Liver (tissue), 9 donors: ENCODE data around the gene ABCC8. TPM values are rescaled to one million over a fixed set of nuclear protein-coding genes. Genes with fewer than 3 reads are reported as not detected.

Experiments used
- DNase-seq: peaks from one replicate; pipeline ENCODE4 v3.0.0-alpha.2; 2017; ENCODE audit warnings: low spot score
- H3K27ac ChIP-seq, 2 donors: one replicate each; pipeline ENCODE4 v1.7.0; 2013; ENCODE audit warnings: inconsistent platforms in 2 of 2, low read length in 2 of 2, control low read depth in 1 of 2, low read depth in 1 of 2, mild to moderate bottlenecking in 1 of 2
- H3K27me3 ChIP-seq, 4 donors: one replicate each; pipeline versions ENCODE4 v1.6.1 to v1.7.0; 2013; ENCODE audit warnings: low read length in 3 of 4, inconsistent platforms in 1 of 4, mild to moderate bottlenecking in 1 of 4, moderate library complexity in 1 of 4; ENCODE audit not compliant: control insufficient read depth in 4 of 4, insufficient read depth in 4 of 4
- H3K36me3 ChIP-seq, 4 donors: one replicate each; pipeline versions ENCODE4 v1.6.1 to v1.7.0; 2013; ENCODE audit warnings: low read length in 3 of 4, mild to moderate bottlenecking in 3 of 4, low read depth in 1 of 4, moderate library complexity in 1 of 4; ENCODE audit not compliant: control insufficient read depth in 4 of 4, insufficient read depth in 3 of 4
- H3K4me1 ChIP-seq, 4 donors: one replicate each; pipeline versions ENCODE4 v1.6.1 to v1.7.0; 2013; ENCODE audit warnings: low read length in 3 of 4, mild to moderate bottlenecking in 3 of 4, moderate library complexity in 1 of 4; ENCODE audit not compliant: control insufficient read depth in 4 of 4, insufficient read depth in 4 of 4
- H3K4me3 ChIP-seq, 3 donors: one replicate each; pipeline versions ENCODE4 v1.6.1 to v1.7.0; 2013; ENCODE audit warnings: low read length in 3 of 3, control low read depth in 1 of 3, low read depth in 1 of 3, mild to moderate bottlenecking in 1 of 3
- H3K9ac ChIP-seq, 2 donors: one replicate each; pipeline ENCODE4 v1.7.0; 2013; ENCODE audit warnings: low read length in 2 of 2, mild to moderate bottlenecking in 2 of 2, moderate library complexity in 2 of 2, control low read depth in 1 of 2, low read depth in 1 of 2
- H3K9me3 ChIP-seq, 4 donors: one replicate each; pipeline versions ENCODE4 v1.6.1 to v1.7.0; 2013; ENCODE audit warnings: low read length in 3 of 4; ENCODE audit not compliant: control insufficient read depth in 4 of 4
- EGR1 ChIP-seq, 2 donors: IDR thresholded peaks; 2 replicates each; pipeline ENCODE4 v1.6.1; 2016 to 2018; ENCODE audit warnings: antibody characterized with exemption in 2 of 2, low read depth in 2 of 2
- FOXA1 ChIP-seq: IDR thresholded peaks from 2 replicates; pipeline ENCODE4 v1.6.1; 2016; ENCODE audit warnings: antibody characterized with exemption
- FOXA2 ChIP-seq: IDR thresholded peaks from 2 replicates; pipeline ENCODE4 v1.6.1; 2016; ENCODE audit warnings: antibody characterized with exemption
- GABPA ChIP-seq, 2 donors: IDR thresholded peaks in 1 of 2; conservative IDR thresholded peaks in 1 of 2; 2 replicates each; pipeline ENCODE4 v1.6.1; 2016; ENCODE audit warnings: antibody characterized with exemption in 2 of 2, mild to moderate bottlenecking in 1 of 2, moderate library complexity in 1 of 2
- HNF4A ChIP-seq, 2 donors: conservative IDR thresholded peaks; 2 replicates each; pipeline ENCODE4 v1.6.1; 2016; ENCODE audit warnings: antibody characterized with exemption in 2 of 2, mild to moderate bottlenecking in 2 of 2
- HNF4G ChIP-seq: IDR thresholded peaks from 2 replicates; pipeline ENCODE4 v1.6.1; 2016; ENCODE audit warnings: antibody characterized with exemption
- JUND ChIP-seq, 2 donors: IDR thresholded peaks; 2 replicates each; pipeline ENCODE4 v1.6.1; 2016; ENCODE audit warnings: antibody characterized with exemption in 2 of 2
- MAX ChIP-seq: IDR thresholded peaks from 2 replicates; pipeline ENCODE4 v1.6.1; 2016; ENCODE audit warnings: antibody characterized with exemption
- NR2F2 ChIP-seq: IDR thresholded peaks from 2 replicates; pipeline ENCODE4 v1.6.1; 2016; ENCODE audit warnings: antibody characterized with exemption
- RXRA ChIP-seq, 2 donors: IDR thresholded peaks; 2 replicates each; pipeline ENCODE4 v1.6.1; 2017 to 2018; ENCODE audit warnings: antibody characterized with exemption in 2 of 2, mild to moderate bottlenecking in 1 of 2
- SP1 ChIP-seq: IDR thresholded peaks from 2 replicates; pipeline ENCODE4 v1.6.1; 2018; ENCODE audit warnings: antibody characterized with exemption, mild to moderate bottlenecking
- TAF1 ChIP-seq: conservative IDR thresholded peaks from 2 replicates; pipeline ENCODE4 v1.6.1; 2016; ENCODE audit warnings: antibody characterized with exemption, mild to moderate bottlenecking
- YY1 ChIP-seq: IDR thresholded peaks from 2 replicates; pipeline ENCODE4 v1.6.1; 2016; ENCODE audit warnings: antibody characterized with exemption, mild to moderate bottlenecking
- ZBTB33 ChIP-seq: IDR thresholded peaks from 2 replicates; pipeline ENCODE4 v1.6.1; 2016; ENCODE audit warnings: antibody characterized with exemption
- WGBS: extraction: QIAGEN DNeasy Blood & Tissue Kit; methylation state at CpG from one replicate; pipeline ENCODE4 v1.1.7; 2013; 5-methylcytosine and 5-hydroxymethylcytosine counted together
- polyA plus RNA-seq, 2 donors: library from polyadenylated mRNA; stranded (reverse) in 1 of 2; unstranded in 1 of 2; fragments of 200-250 nt in 1 of 2; fragments of >200 nt in 1 of 2; fragmentation: Nextera tagmentation in 1 of 2; extraction: Ambion mirVana in 1 of 2; gene quantifications; one replicate each; pipeline versions ENCODE4 v1.2.1 to v1.2.3, GENCODE V29; 2013 to 2015
- total RNA-seq, 2 donors: library from RNA; depleted of rRNA; stranded (reverse); fragments of >200 nt; gene quantifications; one replicate each; pipeline ENCODE4 v1.2.3, GENCODE V29; 2014
- TF ChIP-seq, protein P1 (sequence below): fragments of 150-350 bp; IDR thresholded peaks from 2 replicates; pipeline ENCODE4 v1.5.1; 2017; ENCODE audit warnings: improper control_type of control experiment, low read depth, low read length; ENCODE audit not compliant: missing input control
- TF ChIP-seq, protein P2 (sequence below): IDR thresholded peaks from 2 replicates; pipeline ENCODE4 v1.6.1; 2016; ENCODE audit warnings: antibody characterized with exemption, mild to moderate bottlenecking
- TF ChIP-seq, protein P3 (sequence below): IDR thresholded peaks from 2 replicates; pipeline ENCODE4 v1.6.1; 2016; ENCODE audit warnings: antibody characterized with exemption
- donor health status: healthy.
- donor health status: healthy.
- donor health status: healthy.
- donor health status: healthy.
- donor health status: healthy.

ABCC8 gene
- total and polyA plus RNA-seq, 4 donors, result 0.16 to 0.25 TPM; not detected in 2

DNA sequence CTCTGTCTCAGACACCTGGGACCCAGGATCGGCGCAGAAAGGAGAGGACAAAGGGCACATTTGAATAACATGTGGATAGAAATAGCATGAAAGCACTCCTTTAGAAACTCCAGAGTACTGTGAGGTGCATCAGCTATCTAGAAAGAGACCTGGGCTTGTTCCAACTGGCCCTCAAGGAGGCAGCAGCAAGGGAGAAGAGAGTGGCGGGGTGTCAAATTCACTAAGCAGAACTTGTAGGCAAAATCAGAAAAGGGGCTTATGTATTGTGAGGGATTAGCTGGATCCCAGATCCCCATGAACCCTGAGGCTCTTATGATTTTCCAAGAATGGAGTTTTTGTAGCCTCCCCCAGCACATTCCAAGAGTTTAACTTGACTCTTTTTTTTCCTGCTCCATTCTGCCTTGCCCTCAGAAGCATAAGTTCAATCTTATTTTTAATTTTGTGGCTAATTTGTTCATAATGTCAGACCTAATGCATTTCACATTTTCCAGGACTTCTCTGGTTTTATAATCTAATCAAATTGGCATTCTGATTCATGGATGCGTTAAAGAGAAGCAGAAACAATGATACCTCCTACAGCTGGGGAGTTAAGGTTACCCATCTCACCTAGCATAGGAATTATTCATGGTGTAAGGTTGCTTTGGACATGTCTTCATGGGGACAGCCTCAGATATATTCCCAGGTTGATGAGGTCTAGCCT lies 34.0 kb upstream of the ABCC8 start (continued):
- no peak for TF ChIP-seq FOXA1
- TF ChIP-seq ZBTB33, result no peak
- TF ChIP-seq RXRA (IDR thresholded peaks at IDR 0.05), result no peak
- no peak for TF ChIP-seq HNF4G
- TF ChIP-seq GABPA (IDR thresholded peaks at IDR 0.05 in 1 of 2, conservative IDR thresholded peaks at IDR 0.05 in 1 of 2), result no peak

- no peak overlapping the region for H3K9ac ChIP-seq
- TF ChIP-seq ZBTB33 (no peak), NR2F2 (no peak), GABPA (IDR thresholded peaks at IDR 0.05 in 1 of 2, conservative IDR thresholded peaks at IDR 0.05 in 1 of 2) (no peak), SP1 (no peak), YY1 (no peak), HNF4A (conservative IDR thresholded peaks at IDR 0.05) (no peak), HNF4G (no peak), TAF1 (no peak), MAX (no peak), FOXA1 (no peak), FOXA2 (no peak), JUND (IDR thresholded peaks at IDR 0.05) (no peak), EGR1 (IDR thresholded peaks at IDR 0.05; ENCODE audit: low read depth in 2 of 2) (no peak)
- TF ChIP-seq, protein P1, sequence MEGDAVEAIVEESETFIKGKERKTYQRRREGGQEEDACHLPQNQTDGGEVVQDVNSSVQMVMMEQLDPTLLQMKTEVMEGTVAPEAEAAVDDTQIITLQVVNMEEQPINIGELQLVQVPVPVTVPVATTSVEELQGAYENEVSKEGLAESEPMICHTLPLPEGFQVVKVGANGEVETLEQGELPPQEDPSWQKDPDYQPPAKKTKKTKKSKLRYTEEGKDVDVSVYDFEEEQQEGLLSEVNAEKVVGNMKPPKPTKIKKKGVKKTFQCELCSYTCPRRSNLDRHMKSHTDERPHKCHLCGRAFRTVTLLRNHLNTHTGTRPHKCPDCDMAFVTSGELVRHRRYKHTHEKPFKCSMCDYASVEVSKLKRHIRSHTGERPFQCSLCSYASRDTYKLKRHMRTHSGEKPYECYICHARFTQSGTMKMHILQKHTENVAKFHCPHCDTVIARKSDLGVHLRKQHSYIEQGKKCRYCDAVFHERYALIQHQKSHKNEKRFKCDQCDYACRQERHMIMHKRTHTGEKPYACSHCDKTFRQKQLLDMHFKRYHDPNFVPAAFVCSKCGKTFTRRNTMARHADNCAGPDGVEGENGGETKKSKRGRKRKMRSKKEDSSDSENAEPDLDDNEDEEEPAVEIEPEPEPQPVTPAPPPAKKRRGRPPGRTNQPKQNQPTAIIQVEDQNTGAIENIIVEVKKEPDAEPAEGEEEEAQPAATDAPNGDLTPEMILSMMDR, result no peak
- TF ChIP-seq, protein P2, sequence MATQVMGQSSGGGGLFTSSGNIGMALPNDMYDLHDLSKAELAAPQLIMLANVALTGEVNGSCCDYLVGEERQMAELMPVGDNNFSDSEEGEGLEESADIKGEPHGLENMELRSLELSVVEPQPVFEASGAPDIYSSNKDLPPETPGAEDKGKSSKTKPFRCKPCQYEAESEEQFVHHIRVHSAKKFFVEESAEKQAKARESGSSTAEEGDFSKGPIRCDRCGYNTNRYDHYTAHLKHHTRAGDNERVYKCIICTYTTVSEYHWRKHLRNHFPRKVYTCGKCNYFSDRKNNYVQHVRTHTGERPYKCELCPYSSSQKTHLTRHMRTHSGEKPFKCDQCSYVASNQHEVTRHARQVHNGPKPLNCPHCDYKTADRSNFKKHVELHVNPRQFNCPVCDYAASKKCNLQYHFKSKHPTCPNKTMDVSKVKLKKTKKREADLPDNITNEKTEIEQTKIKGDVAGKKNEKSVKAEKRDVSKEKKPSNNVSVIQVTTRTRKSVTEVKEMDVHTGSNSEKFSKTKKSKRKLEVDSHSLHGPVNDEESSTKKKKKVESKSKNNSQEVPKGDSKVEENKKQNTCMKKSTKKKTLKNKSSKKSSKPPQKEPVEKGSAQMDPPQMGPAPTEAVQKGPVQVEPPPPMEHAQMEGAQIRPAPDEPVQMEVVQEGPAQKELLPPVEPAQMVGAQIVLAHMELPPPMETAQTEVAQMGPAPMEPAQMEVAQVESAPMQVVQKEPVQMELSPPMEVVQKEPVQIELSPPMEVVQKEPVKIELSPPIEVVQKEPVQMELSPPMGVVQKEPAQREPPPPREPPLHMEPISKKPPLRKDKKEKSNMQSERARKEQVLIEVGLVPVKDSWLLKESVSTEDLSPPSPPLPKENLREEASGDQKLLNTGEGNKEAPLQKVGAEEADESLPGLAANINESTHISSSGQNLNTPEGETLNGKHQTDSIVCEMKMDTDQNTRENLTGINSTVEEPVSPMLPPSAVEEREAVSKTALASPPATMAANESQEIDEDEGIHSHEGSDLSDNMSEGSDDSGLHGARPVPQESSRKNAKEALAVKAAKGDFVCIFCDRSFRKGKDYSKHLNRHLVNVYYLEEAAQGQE, result no peak
- TF ChIP-seq, protein P3, sequence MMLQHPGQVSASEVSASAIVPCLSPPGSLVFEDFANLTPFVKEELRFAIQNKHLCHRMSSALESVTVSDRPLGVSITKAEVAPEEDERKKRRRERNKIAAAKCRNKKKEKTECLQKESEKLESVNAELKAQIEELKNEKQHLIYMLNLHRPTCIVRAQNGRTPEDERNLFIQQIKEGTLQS, result no peak
- H3K36me3 ChIP-seq, result no peaks in the 10 kb centered on the region
- H3K9me3 ChIP-seq, result no peaks in the 10 kb centered on the region
- WGBS, result 37% methylated on average over 3 of the region's 3 CpGs
- H3K27ac ChIP-seq, result no peak overlapping the region
- no peaks in the 10 kb centered on the region for H3K27me3 ChIP-seq
- no peak for DNase-seq
- no peak overlapping the region for H3K4me3 ChIP-seq
- no peaks in the 10 kb centered on the region for H3K4me1 ChIP-seq
Observed at GRCh38 chr11:17508791-17509190, 32.1 kb upstream of the ABCC8 start.
